Hematopoietic multipotent progenitor cell treated with erythropoietin and hydrocortisone succinate and interleukin-3 and kit ligand, for 8 days (in vitro differentiated cells): ENCODE measurements around the gene MARCKS.
"Not testable (repeated sequence)": the region's sequence is repeated elsewhere in the genome, so short reads cannot be mapped to it uniquely, and the experiment has no call there.

Source experiments
- DNase-seq: peaks from one replicate; pipeline ENCODE4 v3.0.0-alpha.2; 2015

Gene MARCKS

GRCh38 chr6:113888493-113888892, 31.3 kb downstream of the MARCKS start:
- no peak for DNase-seq

DNA sequence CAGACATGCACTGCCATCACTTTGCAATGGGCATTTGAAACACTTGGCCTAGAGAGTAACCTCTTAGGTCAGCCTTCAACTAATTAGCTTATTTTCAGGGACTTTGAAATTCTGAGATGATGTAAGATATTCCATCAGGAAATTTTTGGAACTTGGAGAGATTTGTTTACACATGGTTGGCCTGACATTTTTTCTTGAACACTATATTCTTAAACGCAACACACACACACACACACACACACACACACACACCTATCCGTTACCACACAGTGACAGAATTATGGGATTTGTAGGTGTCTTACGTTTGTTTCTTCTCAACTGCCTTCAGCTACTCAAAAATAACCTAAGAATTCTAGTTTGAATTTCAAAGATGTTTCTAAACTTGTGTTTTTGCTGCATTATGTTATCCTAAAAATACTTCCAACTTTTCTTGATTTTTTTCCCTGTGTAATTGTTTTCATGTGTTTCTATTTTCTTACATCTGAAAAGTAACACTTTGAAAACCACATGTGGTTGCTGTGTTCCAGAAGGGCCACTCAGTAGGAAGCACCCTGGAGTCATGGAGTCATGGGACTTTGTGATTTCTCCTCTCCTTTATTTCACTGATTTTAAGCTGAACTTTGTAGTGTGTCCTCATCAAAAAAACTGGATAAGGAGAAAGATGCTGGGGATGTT, 31.9 kb downstream of the MARCKS start:
- no peak for DNase-seq

DNA sequence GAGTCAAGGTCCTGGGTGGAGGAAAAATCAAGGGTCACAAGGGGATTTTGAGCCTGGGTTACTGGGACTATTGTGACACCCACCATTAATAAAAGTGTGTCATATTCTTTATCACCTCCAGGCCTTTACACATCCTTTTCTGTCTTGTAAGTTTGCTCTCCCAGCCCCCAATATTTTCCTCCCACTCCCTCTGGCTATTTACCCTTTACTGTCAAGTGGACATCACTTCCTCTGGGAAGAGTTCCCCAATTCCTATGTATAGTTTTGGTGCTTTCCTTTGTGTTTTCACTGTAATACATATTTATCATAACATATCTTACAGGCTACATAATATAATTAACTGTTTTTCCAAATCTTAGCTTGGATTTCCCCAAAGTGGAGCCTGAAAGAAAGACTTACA, 36.3 kb downstream of the MARCKS start:
- no peak for DNase-seq

GRCh38 chr6:113893866-113894265, 36.7 kb downstream of the MARCKS start:
- DNase-seq, result no peak

DNA sequence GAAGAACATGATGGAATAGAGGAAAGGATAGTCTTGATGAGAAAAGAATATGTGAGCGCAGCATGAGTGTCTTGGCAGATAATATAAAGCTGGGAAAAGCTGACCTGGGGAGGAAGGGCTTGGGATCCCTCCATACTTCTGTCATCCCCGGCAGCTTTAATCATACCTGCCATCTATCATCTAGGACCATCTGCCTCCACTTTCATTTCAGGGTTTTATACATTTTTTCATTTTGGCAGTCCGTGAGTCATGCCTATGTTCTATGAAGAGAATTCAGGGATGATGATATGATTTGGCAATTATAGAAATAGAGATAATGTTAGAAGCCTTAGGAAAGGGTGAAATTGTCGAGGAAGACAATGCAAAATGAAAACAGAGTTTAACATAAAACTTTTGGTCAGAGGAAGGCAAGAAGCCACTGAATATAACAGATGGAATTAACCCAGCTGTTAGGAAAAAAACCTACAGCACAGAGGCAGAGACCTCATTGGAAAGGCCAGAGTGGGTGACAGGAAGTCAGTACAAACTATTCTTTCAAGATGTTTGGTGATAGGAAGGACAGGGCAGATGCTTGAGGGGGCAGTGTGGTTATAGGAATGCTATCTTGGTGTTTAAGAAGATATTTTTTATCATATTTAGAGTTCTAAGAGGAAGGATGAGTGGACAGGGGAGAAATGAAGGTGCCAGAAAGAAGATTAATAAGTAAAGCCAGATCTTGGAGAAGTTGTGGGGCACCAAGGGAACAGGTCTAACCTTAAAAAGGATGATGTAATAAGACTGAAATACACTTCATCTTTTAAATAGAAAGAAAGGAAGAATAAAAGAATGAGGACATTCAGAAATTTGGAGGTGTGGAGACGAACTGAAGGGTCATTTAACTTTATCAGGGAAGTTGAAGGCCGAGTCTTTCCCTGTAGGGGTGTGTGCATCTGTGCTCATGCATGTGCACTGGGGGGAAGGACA, 37.8 kb downstream of the MARCKS start:
- DNase-seq, result no peak

GRCh38 chr6:113901482-113901881, 44.3 kb downstream of the MARCKS start:
- DNase-seq, result no peak

DNA sequence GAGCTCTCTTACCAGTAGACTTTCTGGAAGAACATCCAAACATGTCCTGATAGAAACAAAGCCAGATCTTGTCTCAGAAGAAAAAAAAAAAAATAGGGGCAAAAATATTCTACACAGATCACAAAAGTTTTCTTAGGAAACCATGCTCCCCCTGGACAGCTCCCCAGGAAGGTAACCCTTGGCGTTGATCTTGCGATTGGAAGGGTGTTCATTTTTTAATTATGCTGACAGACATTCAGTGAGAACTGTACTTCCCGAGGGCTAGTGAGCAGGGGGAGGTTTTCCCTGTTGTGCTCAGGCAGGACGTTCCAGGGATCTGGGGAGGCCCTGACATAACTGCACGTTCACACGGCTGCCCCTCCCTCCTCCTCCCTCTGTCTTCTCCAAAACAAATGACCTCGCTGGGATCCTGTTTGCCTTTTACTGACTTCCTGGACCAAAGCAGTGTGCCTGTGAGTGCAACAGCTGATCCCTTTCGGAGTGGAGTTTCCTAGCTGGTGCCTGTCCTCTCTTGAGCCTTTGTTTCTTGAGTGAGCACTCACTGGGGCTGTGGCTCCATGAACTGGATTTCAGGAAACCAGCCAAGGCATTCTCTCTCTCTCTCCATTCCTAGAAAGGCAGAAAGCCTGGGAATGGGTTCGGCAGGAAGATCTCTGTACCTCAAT, 46.7 kb downstream of the MARCKS start:
- DNase-seq, result no peak

DNA sequence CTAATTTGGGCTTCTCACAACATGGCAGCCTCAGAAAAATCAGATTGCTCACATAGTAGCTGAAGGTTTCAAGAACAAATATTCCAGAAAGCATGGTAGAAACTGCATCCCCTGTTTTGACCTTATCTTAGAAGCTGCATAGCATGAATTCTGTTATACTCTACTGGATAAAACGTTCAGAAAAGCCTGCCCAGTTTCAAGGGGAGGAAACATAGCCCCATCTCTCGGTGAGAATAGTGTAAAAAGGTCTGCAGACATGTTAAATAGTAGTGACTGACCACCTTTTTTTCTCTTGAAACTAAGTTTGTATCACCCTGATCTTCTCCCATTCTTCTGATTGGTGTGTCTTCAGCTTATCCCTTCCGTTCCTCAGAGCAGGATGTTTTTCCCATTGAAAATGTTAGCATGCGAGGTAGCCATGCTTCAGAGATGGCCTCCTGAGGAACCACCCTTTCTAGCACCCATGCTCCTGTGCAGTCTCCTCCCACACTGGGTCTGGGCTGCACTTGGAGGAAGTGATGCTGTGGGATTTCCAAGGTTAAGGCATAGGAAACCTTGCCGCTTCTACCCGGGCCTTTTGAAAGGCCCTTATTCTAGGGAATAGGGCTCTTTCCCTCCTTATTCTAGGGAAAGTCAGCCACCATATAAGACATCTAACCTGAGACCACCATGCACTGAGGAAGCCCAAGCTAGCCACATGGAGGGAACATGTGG, 50.1 kb downstream of the MARCKS start:
- no peak for DNase-seq

GRCh38 chr6:113908801-113909200, 51.7 kb downstream of the MARCKS start:
- no peak for DNase-seq

DNA sequence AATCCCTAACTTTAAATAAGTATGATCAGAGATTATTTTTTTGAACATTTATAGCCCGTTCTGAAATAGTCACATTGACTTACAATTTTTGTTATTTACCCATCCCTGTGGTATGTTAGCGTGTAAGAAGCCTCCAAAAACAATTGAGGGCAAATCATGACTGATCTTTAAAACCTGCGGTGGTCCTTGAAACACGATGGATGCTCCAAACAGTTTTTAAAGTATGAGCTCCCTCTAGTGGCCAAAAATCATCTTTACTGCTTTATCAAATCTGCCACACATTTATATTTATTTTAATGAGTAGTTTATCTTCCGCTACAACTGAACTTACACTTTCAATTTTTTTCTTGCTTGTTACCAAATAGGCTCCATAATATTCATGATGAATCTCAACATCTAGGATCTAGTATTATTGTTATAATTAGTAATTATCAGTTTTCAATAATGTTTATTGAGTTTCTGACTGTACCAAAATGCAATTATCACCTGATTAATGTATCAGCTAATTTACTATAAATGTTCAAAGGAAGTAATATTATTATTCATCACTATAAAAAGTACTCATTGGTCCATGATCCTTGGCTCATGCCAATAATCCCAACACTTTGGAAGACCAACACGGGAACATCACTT, 52.2 kb downstream of the MARCKS start:
- peak; percentile 72 for DNase-seq

GRCh38 chr6:113910285-113910684, 53.1 kb downstream of the MARCKS start:
- DNase-seq, result not testable (repeated sequence)
